ENCODE measurements around the gene FRYL.
A peak's percentile ranks its signal among the peaks of the same experiment; 100 is the strongest.
"Not testable (repeated sequence)": the region's sequence is repeated elsewhere in the genome, so short reads cannot be mapped to it uniquely, and the experiment has no call there.

FRYL gene

GRCh38 chr4:48693856-48694574 is 86.1 kb downstream of the FRYL start:
- DNase-seq = no peak

- no peak for DNase-seq
These were observed 87.2 kb downstream of the FRYL start for GRCh38 chr4:48692897-48693296.

- no peak for DNase-seq
These were observed 88.0 kb downstream of the FRYL start for GRCh38 chr4:48692044-48692443.

- DNase-seq = no peak
These were observed 91.1 kb downstream of the FRYL start for GRCh38 chr4:48688953-48689352.

- no peak for DNase-seq
These were observed 92.6 kb downstream of the FRYL start for GRCh38 chr4:48687313-48688051.

- no peak for DNase-seq
These were observed 93.7 kb downstream of the FRYL start for GRCh38 chr4:48686369-48686768.

- DNase-seq = no peak
These were observed 96.1 kb downstream of the FRYL start for GRCh38 chr4:48683784-48684666.

- not testable (repeated sequence) for DNase-seq
These were observed 97.2 kb downstream of the FRYL start for GRCh38 chr4:48682870-48683269.

GRCh38 chr4:48681856-48682255 is 98.2 kb downstream of the FRYL start:
- peak in 1 of 2 donors; percentile 17 for DNase-seq

- no peak for DNase-seq
These were observed 99.1 kb downstream of the FRYL start for GRCh38 chr4:48680848-48681568.

- DNase-seq = no peak
These were observed 106.5 kb downstream of the FRYL start for GRCh38 chr4:48673537-48673936.

GRCh38 chr4:48670587-48670986 is 109.5 kb downstream of the FRYL start:
- no peak for DNase-seq

- no peak for DNase-seq
These were observed 111.0 kb downstream of the FRYL start for GRCh38 chr4:48669086-48669485.

- DNase-seq = no peak
These were observed 111.6 kb downstream of the FRYL start for GRCh38 chr4:48668254-48669017.

- no peak for DNase-seq
These were observed 112.9 kb downstream of the FRYL start for GRCh38 chr4:48667148-48667547.

- DNase-seq = no peak
These were observed 114.4 kb downstream of the FRYL start for GRCh38 chr4:48665555-48666186.

- DNase-seq = no peak
These were observed 115.1 kb downstream of the FRYL start for GRCh38 chr4:48664938-48665337.

GRCh38 chr4:48661391-48661790 is 118.7 kb downstream of the FRYL start:
- DNase-seq = no peak

GRCh38 chr4:48660347-48660746 is 119.7 kb downstream of the FRYL start:
- no peak for DNase-seq

- no peak for DNase-seq
These were observed 125.9 kb downstream of the FRYL start for GRCh38 chr4:48654015-48654664.
